GM21381 (cell line): ENCODE measurements around the gene DCAF15.
A peak's percentile ranks its signal among the peaks of the same experiment; 100 is the strongest.
"Not testable (repeated sequence)": the region's sequence is repeated elsewhere in the genome, so short reads cannot be mapped to it uniquely, and the experiment has no call there.

ENCODE experiments used
- ATAC-seq: cut with Tn5 transposase; IDR thresholded peaks from one replicate; pipeline ENCODE4 v1.9.1; 2021; ENCODE audit warnings: mild to moderate bottlenecking, moderate library complexity; ENCODE audit not compliant: unreplicated experiment

DCAF15 gene

DNA sequence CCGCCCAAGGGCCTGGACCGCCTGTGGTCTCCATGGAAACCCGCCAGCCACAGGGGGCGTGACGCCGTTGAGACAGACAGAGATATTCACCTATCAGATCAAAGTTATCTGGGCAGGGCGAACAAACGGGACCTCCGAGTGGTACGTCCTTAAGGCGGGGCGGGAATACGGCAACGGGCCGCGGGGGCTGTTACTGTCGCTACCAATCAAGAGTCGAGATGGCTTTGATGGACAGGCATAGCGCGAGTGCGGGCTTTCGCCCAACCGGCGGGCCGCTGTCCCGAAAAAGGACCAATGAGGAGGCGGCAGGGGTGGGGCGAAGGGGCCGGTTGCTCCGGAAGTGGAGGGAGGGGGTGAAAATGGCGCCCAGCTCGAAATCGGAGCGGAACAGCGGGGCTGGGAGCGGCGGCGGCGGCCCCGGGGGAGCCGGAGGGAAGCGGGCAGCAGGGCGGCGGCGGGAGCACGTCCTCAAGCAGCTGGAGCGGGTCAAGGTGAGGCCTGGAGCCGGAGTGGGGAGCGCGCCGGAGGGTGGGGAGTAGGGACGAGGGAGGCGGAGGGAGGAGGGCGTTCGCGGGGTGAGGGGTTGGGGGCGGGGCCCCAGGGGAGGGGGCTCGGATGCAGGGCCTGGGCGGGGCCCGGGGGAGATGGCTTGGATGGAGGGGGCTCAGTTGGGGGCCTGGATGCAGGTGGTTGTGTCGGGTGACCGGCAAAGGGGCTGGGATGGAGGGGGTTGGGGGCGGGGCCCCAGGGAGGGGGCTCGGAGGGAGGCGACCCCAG lies at the start of gene DCAF15:
DCAF15 (plus strand) TSS at position 356 of the 777 bp plus-strand sequence; CDS start at position 360, 4 bp downstream.
- peak; percentile 89 for ATAC-seq

DNA sequence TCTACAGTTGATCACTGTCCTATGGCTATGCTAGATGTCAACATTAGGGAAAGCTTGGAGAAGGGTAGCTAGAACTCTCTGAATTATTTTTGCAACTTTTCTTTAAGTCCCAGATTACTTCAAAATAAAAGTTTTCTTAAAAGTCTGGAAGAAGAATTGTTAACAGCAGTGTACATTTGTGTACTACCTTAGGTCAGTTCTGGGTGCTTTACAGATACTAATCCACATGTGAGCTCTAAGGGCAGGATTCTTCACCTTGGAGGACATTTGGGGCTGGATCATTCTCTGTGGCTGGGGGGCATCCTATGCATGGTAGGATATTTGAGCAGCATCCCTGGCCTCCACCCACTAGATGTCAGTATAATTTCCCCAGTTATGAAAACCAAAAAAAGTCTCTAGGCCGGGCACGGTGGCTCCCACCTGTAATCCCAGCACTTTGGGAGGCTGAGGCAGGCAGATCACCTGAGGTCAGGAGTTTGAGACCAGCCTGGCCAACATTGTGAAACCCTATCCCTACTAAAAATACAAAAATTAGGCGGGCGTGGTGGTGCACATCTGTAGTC lies 49.2 kb upstream of the DCAF15 start:
- no peak for ATAC-seq

DNA sequence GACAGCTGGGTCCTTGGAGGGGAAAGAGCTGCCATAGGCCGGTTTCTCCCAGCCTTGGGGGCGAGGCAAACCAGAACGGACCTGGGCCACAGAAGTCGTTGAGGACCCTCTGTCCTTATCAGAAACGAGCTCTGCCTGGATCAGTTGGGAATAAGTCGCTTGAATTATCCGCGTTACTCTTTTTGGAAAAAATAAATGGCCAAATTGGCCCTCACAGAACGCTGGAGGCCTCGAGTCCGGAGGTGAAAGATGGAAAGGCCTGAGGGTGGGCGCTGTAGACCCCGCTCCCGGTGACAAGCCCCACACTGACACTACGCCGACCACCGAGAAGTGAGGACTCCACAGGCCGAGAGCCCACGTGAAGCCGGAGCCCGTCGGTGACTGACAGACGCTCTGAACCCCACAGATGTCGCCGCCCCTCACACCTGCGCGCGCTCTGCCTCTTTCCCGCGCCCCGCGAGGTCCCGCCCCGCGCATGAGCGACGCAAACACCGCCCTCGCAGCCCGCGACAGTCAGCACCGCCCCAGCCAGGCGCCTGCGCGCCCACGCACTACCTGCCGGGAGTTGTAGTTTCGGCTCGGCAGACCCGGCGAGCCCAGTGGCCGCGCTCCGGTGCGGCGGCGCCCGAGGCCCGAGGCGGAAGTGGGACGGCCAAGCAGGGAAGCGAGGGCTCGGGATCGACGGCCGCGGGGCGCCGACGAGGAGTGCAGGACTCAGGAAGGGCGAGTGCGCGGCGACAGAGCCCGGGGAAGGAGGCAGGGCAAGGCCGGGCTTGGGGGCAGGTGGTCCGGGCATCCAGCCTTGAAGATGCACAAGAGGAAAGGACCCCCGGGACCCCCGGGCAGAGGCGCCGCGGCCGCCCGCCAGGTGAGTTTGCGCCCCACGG lies 46.4 kb upstream of the DCAF15 start, which contains the start of the genes BRME1 and CC2D1A:
BRME1 (minus strand) TSS at position 484 of the 887 bp plus-strand sequence. CDS start 1,225 bp downstream, outside the sequence.
CC2D1A (plus strand) TSS at position 568 of the 887 bp plus-strand sequence; CDS start at position 809, 241 bp downstream.
- ATAC-seq, result peak; percentile 92

- ATAC-seq, result no peak
Observed at GRCh38 chr19:13906521-13906904, 45.8 kb upstream of the DCAF15 start.

DNA sequence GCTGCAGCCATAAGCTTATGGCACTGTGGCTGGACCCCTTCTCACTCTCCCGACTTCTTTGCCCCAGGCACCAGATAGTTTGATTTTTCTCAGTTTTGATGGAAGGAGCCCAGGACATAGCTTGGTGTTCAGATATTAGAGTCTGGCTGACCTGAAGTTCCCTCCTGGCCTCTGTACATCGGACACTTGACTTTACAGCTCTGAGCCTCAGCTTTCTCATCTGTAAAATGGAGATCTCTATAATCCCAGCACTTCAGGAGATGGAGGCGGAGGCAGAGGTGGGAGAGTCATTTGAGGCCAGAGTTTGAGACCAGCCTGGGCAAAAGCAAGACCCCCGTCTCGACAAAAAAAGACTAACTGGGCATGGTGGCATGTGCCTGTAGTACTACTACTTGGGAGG lies 45.4 kb upstream of the DCAF15 start:
- no peak for ATAC-seq

GRCh38 chr19:13908674-13909073 lies 43.6 kb upstream of the DCAF15 start:
- ATAC-seq, result no peak

DNA sequence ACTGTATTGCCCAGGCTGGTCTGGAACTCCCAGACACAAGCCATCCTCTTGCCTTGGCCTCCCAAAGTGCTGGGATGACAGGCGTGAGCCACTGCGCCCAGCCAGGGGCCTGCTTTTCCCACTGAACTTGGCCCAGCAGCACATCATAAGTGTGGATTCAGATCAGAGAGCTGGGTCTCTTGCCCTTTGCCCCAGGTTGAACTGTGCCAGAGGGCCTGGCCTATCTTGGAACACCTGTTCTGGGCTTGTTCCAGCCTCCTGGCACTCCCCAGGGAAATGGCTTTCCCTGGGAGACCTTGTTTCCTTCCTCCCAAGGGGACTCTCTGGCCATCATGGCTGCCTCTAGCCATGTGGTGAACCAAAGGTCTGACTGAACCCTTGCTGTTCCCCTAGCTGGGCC lies 42.9 kb upstream of the DCAF15 start:
- no peak for ATAC-seq

DNA sequence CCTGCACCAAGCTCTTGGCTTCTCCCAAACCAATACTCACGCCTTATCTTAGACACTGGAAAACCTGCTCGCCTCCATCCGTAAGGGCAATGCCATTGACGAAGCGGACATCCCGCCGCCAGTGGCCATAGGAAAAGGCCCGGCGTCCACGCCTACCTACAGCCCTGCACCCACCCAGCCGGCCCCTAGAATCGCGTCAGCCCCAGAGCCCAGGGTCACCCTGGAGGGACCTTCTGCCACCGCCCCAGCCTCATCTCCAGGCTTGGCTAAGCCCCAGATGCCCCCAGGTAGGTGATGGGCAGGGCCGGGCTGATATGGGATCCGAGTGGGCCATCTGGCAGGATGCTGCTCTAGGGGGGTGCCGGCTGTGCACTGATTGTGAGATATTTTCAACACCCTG lies 39.0 kb upstream of the DCAF15 start:
- no peak for ATAC-seq

- no peak for ATAC-seq
Observed at GRCh38 chr19:13914777-13915176, 37.5 kb upstream of the DCAF15 start.

DNA sequence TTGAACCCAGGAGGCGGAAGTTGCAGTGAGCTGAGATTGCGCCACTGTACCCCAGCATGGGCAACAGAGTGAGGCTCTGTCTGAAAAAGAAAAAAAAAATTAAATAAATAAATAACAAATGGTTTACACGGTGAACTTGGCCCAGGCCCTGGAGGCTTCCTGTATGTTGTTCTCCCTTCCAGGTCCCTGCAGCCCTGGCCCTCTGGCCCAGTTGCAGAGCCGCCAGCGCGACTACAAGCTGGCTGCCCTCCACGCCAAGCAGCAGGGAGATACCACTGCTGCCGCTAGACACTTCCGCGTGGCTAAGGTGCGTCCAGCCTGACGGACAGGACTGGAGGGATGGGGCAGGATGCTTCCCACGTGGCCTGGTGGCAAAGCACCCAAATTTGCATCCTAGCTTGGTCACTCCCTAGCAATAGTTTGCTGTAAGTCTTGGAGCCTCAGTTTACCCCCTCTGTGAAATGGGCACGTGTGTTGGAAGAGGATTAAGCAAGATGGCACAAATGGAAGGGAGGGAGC lies 34.4 kb upstream of the DCAF15 start:
- ATAC-seq, result no peak

GRCh38 chr19:13918726-13919411 lies 33.4 kb upstream of the DCAF15 start:
- no peak for ATAC-seq

DNA sequence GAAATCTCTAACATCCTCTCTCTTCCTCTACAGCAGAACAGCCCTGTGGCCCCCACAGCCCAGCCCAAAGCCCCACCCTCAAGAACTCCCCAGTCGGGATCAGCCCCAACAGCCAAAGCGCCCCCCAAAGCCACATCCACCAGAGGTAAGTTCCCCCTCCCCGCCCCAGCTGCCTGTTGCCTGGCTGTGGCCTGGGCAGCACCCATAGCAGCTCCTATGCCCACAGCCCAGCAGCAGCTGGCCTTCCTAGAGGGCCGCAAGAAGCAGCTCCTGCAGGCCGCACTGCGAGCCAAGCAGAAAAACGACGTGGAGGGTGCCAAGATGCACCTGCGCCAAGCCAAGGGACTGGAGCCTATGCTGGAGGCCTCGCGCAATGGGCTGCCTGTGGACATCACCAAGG lies 31.8 kb upstream of the DCAF15 start:
- ATAC-seq, result no peak

DNA sequence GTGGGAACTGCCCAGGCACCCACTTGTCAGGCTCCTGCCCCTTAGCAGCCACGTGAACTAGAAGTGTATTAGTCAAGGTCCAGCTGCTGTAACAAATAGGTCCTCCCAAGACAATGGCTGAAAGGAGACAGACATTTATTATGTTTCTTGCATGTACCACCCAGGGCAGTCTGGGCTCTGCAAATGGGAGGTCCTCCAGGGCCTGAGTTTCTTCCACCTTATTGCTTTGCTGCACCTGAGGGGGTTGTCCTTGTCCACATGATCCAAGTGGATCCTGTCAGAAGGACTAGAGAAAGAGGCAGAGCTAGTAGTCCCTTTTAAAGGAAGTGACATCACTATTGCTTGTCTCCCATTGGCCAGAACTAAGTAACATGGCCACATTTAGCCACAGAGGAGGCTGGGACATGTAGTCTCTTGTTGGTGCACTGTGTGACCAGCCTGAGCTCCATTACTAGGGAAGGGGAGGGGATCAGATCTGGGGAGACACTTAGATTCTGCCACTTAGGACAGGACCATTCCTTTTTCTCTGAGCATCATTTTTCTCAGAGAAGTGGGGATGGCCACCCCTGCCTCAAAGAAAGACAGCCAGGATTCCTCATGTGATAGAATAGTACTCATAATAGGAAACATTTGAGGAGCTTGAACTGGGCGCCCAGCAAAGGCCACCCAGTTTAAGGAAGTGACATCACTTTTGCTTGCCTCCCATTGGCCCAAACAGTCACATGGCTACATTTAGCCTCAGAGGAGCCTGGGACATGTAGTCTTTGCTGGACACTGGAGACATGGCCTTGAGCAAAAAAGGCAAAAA lies 31.2 kb upstream of the DCAF15 start:
- no peak for ATAC-seq

DNA sequence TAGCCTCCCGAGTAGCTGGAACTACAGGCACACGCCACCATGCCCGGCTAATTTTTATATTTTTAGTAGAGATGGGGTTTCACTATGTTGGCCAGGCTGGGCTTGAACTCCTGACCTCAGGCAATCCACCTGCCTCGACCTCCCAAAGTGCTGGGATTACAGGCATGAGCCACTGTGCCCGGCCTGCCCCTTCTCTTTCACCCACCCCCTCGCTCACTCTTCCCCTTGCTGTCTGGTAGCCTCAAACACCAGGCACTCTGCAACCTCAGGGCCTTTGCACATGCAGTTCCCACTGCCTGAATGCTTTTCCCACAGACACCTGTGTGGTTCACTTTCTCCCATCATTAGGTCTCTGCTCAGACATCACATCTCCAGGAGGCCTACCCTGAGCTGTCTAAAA lies 30.2 kb upstream of the DCAF15 start:
- ATAC-seq, result not testable (repeated sequence)

GRCh38 chr19:13923194-13923987 lies 28.9 kb upstream of the DCAF15 start:
- ATAC-seq, result no peak

DNA sequence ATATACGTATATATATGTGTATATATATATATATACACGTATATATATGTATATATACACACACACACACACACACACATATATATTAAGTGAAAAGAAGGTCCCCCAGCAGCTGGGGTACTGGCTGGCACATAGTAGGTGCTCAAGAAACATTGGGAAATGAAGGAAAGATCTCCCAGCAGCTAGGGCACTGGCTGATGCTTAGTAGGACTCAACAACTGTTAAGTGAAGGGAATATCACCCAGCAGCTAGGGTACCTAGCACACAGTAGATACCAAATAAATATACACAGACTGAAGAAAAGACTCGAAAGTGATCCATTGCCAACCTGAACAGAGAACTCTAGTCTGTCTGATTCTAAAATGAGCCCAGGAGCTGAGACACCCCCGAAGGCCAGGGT lies 26.3 kb upstream of the DCAF15 start:
- no peak for ATAC-seq

- no peak for ATAC-seq
Observed at GRCh38 chr19:13926715-13927114, 25.6 kb upstream of the DCAF15 start.

DNA sequence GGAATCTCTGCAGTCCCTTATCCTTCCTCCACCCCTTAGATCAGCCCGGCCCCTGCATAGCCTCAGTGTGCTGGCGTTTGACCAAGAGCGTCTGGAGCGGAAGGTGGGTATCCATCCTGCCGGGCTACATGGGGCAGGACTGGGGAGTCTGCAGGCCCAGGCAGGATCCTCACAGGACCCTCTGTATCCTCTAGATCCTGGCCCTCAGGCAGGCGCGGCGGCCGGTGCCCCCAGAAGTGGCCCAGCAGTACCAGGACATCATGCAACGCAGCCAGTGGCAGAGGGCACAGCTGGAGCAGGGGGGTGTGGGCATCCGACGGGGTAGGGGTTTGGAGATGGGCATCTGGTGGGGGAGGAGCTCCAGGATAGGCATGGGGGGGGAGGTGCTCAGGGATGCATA lies 23.0 kb upstream of the DCAF15 start:
- no peak for ATAC-seq

DNA sequence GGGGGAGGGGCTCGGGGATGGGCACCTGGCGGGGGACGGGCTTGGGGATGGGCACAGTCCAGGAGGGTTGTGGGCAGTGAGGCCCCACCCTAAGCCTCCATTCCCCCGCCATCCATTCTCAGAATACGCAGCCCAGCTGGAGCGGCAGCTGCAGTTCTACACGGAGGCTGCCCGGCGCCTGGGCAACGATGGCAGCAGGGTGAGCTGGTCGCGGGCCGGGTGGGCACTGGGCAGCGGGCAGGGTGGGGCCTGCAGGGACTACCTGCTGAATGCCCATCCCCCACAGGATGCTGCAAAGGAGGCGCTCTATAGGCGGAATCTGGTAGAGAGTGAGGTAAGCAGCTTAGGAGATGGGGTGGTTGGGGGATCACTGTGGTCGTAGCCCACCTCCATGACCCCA lies 22.4 kb upstream of the DCAF15 start:
- ATAC-seq, result no peak
